H1 (cell line): ENCODE data around the gene FANCI. TPM values are rescaled to one million over a fixed set of nuclear protein-coding genes. Genes with fewer than 3 reads are reported as not detected.
A peak's percentile ranks its signal among the peaks of the same experiment; 100 is the strongest.

Experiments
- CTCF ChIA-PET: fragments of 300-600 bp; sonication (Branson Sonifier 250); formaldehyde crosslinking; loops from one replicate; lab custom pipeline; 2021; ENCODE audit not compliant: partially characterized antibody; lab: Charles Lee
- POLR2A ChIA-PET: fragments of 300-600 bp; sonication (Branson Sonifier 250); formaldehyde crosslinking; loops from one replicate; lab custom pipeline; 2021; ENCODE audit warnings: inconsistent platforms; ENCODE audit not compliant: partially characterized antibody; lab: Charles Lee
- DNase-seq, 2 experiments: peaks; one replicate each; pipeline versions ENCODE4 v3.0.0 to v3.0.0-alpha.2; 2010 to 2022; ENCODE audit warnings: low spot score in 2 of 2, low read depth in 1 of 2, mixed read lengths in 1 of 2
- FAIRE-seq: peaks from 2 replicates; lab custom pipeline; 2011; peaks lifted over from hg19 to GRCh38; lab: Jason Lieb, UNC
- H2AFZ ChIP-seq: 2 replicates; pipeline ENCODE4 v1.8.1; 2012; ENCODE audit warnings: low read length, inconsistent platforms
- H2AK5ac ChIP-seq: 2 replicates; pipeline ENCODE4 v1.6.1; 2013; ENCODE audit warnings: low read depth, low read length
- H2BK120ac ChIP-seq: replicated peaks from 2 replicates; pipeline ENCODE3; 2013; ENCODE audit warnings: low read depth, low read length, inconsistent platforms
- H2BK12ac ChIP-seq: 2 replicates; pipeline ENCODE4 v1.6.1; 2013; ENCODE audit warnings: low read depth, low read length
- H2BK15ac ChIP-seq: 2 replicates; pipeline ENCODE4 v1.6.1; 2013; ENCODE audit warnings: low read length
- H2BK20ac ChIP-seq: 2 replicates; pipeline ENCODE4 v1.6.1; 2013; ENCODE audit warnings: low read length
- H2BK5ac ChIP-seq: 2 replicates; pipeline ENCODE4 v1.6.1; 2013; ENCODE audit warnings: low read depth, low read length
- H3K14ac ChIP-seq: 2 replicates; pipeline ENCODE4 v1.6.1; 2013; ENCODE audit warnings: inconsistent platforms; ENCODE audit not compliant: insufficient read length
- H3K18ac ChIP-seq: 2 replicates; pipeline ENCODE4 v1.6.1; 2013; ENCODE audit warnings: low read length; ENCODE audit errors: extremely low read depth
- H3K23ac ChIP-seq: 2 replicates; pipeline ENCODE4 v1.6.1; 2013; ENCODE audit warnings: inconsistent platforms; ENCODE audit not compliant: insufficient read length
- H3K23me2 ChIP-seq: 2 replicates; pipeline ENCODE4 v1.6.1; 2013; ENCODE audit warnings: low read depth, low read length
- H3K27ac ChIP-seq: 2 replicates; pipeline ENCODE4 v1.6.1; 2011; ENCODE audit warnings: low read depth, low read length, inconsistent platforms
- H3K27me3 ChIP-seq, 4 experiments: replicated peaks in 1 of 4; 1 replicate in 1 of 4; 2 replicates in 3 of 4; pipeline versions ENCODE4 v1.6.1 to v1.8.1; 2011 to 2013; ENCODE audit warnings: low read length in 3 of 4, mild to moderate bottlenecking in 3 of 4, inconsistent platforms in 2 of 4, mixed read lengths in 2 of 4, moderate library complexity in 1 of 4; ENCODE audit not compliant: control insufficient read depth in 3 of 4, insufficient read depth in 3 of 4; ENCODE audit errors: extremely low read depth in 1 of 4
- H3K36me3 ChIP-seq, 4 experiments: 2 replicates each; pipeline versions ENCODE4 v1.6.1 to v1.8.1; 2011 to 2013; ENCODE audit warnings: mild to moderate bottlenecking in 4 of 4, low read length in 3 of 4, moderate library complexity in 2 of 4, control low read depth in 1 of 4, inconsistent platforms in 1 of 4; ENCODE audit not compliant: insufficient read depth in 4 of 4, control insufficient read depth in 2 of 4
- H3K4ac ChIP-seq: replicated peaks from 2 replicates; pipeline ENCODE3; 2013; ENCODE audit warnings: low read length, low read depth, mixed read lengths, inconsistent platforms; ENCODE audit not compliant: insufficient read length
- H3K4me1 ChIP-seq, 4 experiments: replicated peaks in 1 of 4; 1 replicate in 1 of 4; 2 replicates in 3 of 4; pipeline versions ENCODE4 v1.6.1 to v1.8.1; 2011 to 2013; ENCODE audit warnings: low read length in 3 of 4, inconsistent platforms in 2 of 4, mixed read lengths in 1 of 4; ENCODE audit not compliant: insufficient read depth in 4 of 4, control insufficient read depth in 3 of 4
- H3K4me2 ChIP-seq, 2 experiments: 2 replicates each; pipeline versions ENCODE4 v1.6.1 to v1.8.1; 2011 to 2013; ENCODE audit warnings: low read depth in 2 of 2, low read length in 2 of 2, control low read depth in 1 of 2, inconsistent platforms in 1 of 2, mild to moderate bottlenecking in 1 of 2; ENCODE audit not compliant: insufficient read depth in 1 of 2
- H3K4me3 ChIP-seq, 4 experiments: fragments of 200-600, 300-600 bp in 1 of 4; sonication (generic), shearing (Covaris generic), sonication (Bioruptor Twin) in 1 of 4; 2 replicates each; pipeline versions ENCODE4 v1.5.1 to v1.8.1; 2011 to 2016; ENCODE audit warnings: low read length in 4 of 4, low read depth in 3 of 4, control low read depth in 2 of 4, inconsistent platforms in 2 of 4, mild to moderate bottlenecking in 2 of 4, mixed read lengths in 1 of 4, moderate library complexity in 1 of 4; ENCODE audit not compliant: insufficient read depth in 2 of 4; ENCODE audit errors: extremely low read depth in 1 of 4
- H3K56ac ChIP-seq: replicated peaks from 2 replicates; pipeline ENCODE3; 2013; ENCODE audit warnings: low read depth, mild to moderate bottlenecking, mixed read lengths, low read length, inconsistent platforms; ENCODE audit not compliant: insufficient read length
- H3K79me1 ChIP-seq: 2 replicates; pipeline ENCODE4 v1.6.1; 2013; ENCODE audit warnings: low read depth, low read length, control low read depth
- H3K79me2 ChIP-seq, 2 experiments: 2 replicates each; pipeline versions ENCODE4 v1.6.1 to v1.8.1; 2012 to 2013; ENCODE audit warnings: low read length in 2 of 2, mild to moderate bottlenecking in 2 of 2, inconsistent platforms in 1 of 2; ENCODE audit not compliant: insufficient read depth in 2 of 2, control insufficient read depth in 1 of 2
- H3K9ac ChIP-seq, 4 experiments: replicated peaks in 1 of 4; 1 replicate in 1 of 4; 2 replicates in 3 of 4; pipeline versions ENCODE4 v1.6.1 to v1.8.1; 2011 to 2013; ENCODE audit warnings: low read depth in 3 of 4, low read length in 3 of 4, control low read depth in 2 of 4, mild to moderate bottlenecking in 2 of 4, moderate library complexity in 2 of 4, inconsistent platforms in 1 of 4; ENCODE audit errors: extremely low read depth in 1 of 4
- H3K9me3 ChIP-seq, 2 experiments: 2 replicates each; pipeline versions ENCODE4 v1.6.1 to v1.8.1; 2012 to 2013; ENCODE audit warnings: mild to moderate bottlenecking in 2 of 2, moderate library complexity in 2 of 2, control low read depth in 1 of 2, inconsistent platforms in 1 of 2, low read depth in 1 of 2, low read length in 1 of 2, mixed read lengths in 1 of 2; ENCODE audit not compliant: insufficient read depth in 2 of 2
- H4K20me1 ChIP-seq, 2 experiments: replicated peaks in 1 of 2; 2 replicates each; pipeline versions ENCODE3 to v1.8.1; 2011 to 2013; ENCODE audit warnings: inconsistent platforms in 2 of 2, low read length in 2 of 2, mild to moderate bottlenecking in 1 of 2; ENCODE audit not compliant: insufficient read depth in 2 of 2, control insufficient read depth in 1 of 2
- H4K5ac ChIP-seq: 2 replicates; pipeline ENCODE4 v1.6.1; 2013; ENCODE audit warnings: low read length, low read depth, mixed read lengths, inconsistent platforms; ENCODE audit not compliant: insufficient read length
- H4K8ac ChIP-seq: 2 replicates; pipeline ENCODE4 v1.8.0; 2013; ENCODE audit warnings: mild to moderate bottlenecking, moderate library complexity, low read length, inconsistent platforms; ENCODE audit not compliant: insufficient read depth; ENCODE audit errors: extremely low read depth
- H4K91ac ChIP-seq: replicated peaks from 2 replicates; pipeline ENCODE3; 2013; ENCODE audit warnings: low read length, mixed read lengths, inconsistent platforms; ENCODE audit not compliant: insufficient read length
- HDAC2 ChIP-seq, 2 experiments: fragments of 300-600 bp in 1 of 2; sonication (generic) in 1 of 2; IDR thresholded peaks; 2 replicates each; pipeline ENCODE4 v1.6.1; 2011 to 2012; ENCODE audit warnings: low read depth in 2 of 2, low read length in 2 of 2, mild to moderate bottlenecking in 2 of 2, moderate library complexity in 2 of 2, borderline replicate concordance in 1 of 2, inconsistent platforms in 1 of 2
- KDM5A ChIP-seq: fragments of 200-600 bp; IDR thresholded peaks from 2 replicates; pipeline ENCODE4 v1.7.1; 2012; ENCODE audit warnings: mild to moderate bottlenecking, low read length, inconsistent platforms, mixed read lengths
- RAD21 ChIP-seq, 2 experiments: IDR thresholded peaks in 1 of 2; conservative IDR thresholded peaks in 1 of 2; 2 replicates each; pipeline ENCODE4 v1.6.1; 2011; ENCODE audit warnings: low read depth in 2 of 2, low read length in 2 of 2, improper control_type of control experiment in 1 of 2, inconsistent platforms in 1 of 2, mild to moderate bottlenecking in 1 of 2, moderate library complexity in 1 of 2
- WGBS, 2 experiments: shearing (Covaris generic) in 1 of 2; methylation state at CpG; one replicate each; pipeline versions ENCODE4 v1.1.6 to v1.1.7; 2013 to 2015; ENCODE audit warnings: low lambda C conversion rate in 2 of 2, mixed read lengths in 2 of 2, inconsistent platforms in 1 of 2, low coverage in 1 of 2, missing lambda C conversion rate in 1 of 2; ENCODE audit not compliant: insufficient replicate concordance in 2 of 2, insufficient coverage in 1 of 2, insufficient read length in 1 of 2; ENCODE audit errors: extremely low coverage in 1 of 2, missing lambda C conversion rate in 1 of 2; 5-methylcytosine and 5-hydroxymethylcytosine counted together
- long read RNA-seq, 2 experiments: library from RNA in 1 of 2; library from capped mRNA in 1 of 2; stranded (forward); transcript quantifications; one replicate each; pipeline ENCODE4 v2.0.0, GENCODE V29; 2021; ENCODE audit warnings: inconsistent platforms in 1 of 2
- polyA minus RNA-seq, 3 experiments: library from RNA; depleted of rRNA, polyadenylated mRNA; stranded (reverse); fragments of >200 nt; gene quantifications; 1 replicate in 2 of 3; 2 replicates in 1 of 3; pipeline ENCODE4 v1.2.3, GENCODE V29; 2011
- polyA plus RNA-seq, 7 experiments: library from polyadenylated mRNA; depleted of rRNA in 3 of 7; stranded (reverse) in 5 of 7; unstranded in 2 of 7; fragments of >200 nt in 5 of 7; fragments of 200-250 nt in 2 of 7; gene quantifications; 1 replicate in 5 of 7; 2 replicates in 1 of 7; 4 replicates in 1 of 7; pipeline versions ENCODE4 v1.2.1 to v1.2.3, GENCODE V29; 2011 to 2013; ENCODE audit warnings: missing spikeins in 2 of 7, mixed read lengths in 2 of 7
- total RNA-seq: library from RNA; stranded (reverse); fragmentation: NEBNext Ultra II Directional; extraction: Animal tissue kit (Norgen Biotek cat#: 25700); gene quantifications from 2 replicates; pipeline ENCODE4 v1.2.1, GENCODE V29; 2021

FANCI gene
- total RNA-seq (115 and 117 TPM in 2 replicates), polyA plus RNA-seq (2011; rRNA removed) (14.2 and 37.8 TPM in 2 replicates), polyA minus RNA-seq (2011; rRNA and poly(A)+ RNA removed) (59.8 and 114 TPM in 2 replicates)
- 34.8 TPM for polyA plus RNA-seq (2011; cell fraction: cytosol; rRNA removed)
- polyA plus RNA-seq (2011; cell fraction: nucleus; rRNA removed): 31.9 TPM
- polyA plus RNA-seq (2012, experiment 1 of 2): 58.4 to 115 TPM (median 69.8 TPM) in 4 replicates
- 3.9 TPM for polyA plus RNA-seq (2012, experiment 2 of 2)
- 42.6 TPM for polyA plus RNA-seq (2013, experiment 1 of 2)
- polyA plus RNA-seq (2013, experiment 2 of 2): 44.3 TPM
- 32.1 TPM for polyA minus RNA-seq (2011; cell fraction: cytosol; rRNA and poly(A)+ RNA removed)
- 85.2 TPM for polyA minus RNA-seq (2011; cell fraction: nucleus; rRNA and poly(A)+ RNA removed)
- long read RNA-seq, experiment 1, full-length matches to known transcripts: 1 of 31 reads
- long read RNA-seq, experiment 1, partial matches to known transcripts: 15 of 31 reads
- long read RNA-seq, experiment 1, other reads (novel, unspliced or antisense): 15 of 31 reads
- long read RNA-seq, experiment 2, partial matches to known transcripts: 8 of 23 reads
- long read RNA-seq, experiment 2, other reads (novel, unspliced or antisense): 15 of 23 reads

DNA sequence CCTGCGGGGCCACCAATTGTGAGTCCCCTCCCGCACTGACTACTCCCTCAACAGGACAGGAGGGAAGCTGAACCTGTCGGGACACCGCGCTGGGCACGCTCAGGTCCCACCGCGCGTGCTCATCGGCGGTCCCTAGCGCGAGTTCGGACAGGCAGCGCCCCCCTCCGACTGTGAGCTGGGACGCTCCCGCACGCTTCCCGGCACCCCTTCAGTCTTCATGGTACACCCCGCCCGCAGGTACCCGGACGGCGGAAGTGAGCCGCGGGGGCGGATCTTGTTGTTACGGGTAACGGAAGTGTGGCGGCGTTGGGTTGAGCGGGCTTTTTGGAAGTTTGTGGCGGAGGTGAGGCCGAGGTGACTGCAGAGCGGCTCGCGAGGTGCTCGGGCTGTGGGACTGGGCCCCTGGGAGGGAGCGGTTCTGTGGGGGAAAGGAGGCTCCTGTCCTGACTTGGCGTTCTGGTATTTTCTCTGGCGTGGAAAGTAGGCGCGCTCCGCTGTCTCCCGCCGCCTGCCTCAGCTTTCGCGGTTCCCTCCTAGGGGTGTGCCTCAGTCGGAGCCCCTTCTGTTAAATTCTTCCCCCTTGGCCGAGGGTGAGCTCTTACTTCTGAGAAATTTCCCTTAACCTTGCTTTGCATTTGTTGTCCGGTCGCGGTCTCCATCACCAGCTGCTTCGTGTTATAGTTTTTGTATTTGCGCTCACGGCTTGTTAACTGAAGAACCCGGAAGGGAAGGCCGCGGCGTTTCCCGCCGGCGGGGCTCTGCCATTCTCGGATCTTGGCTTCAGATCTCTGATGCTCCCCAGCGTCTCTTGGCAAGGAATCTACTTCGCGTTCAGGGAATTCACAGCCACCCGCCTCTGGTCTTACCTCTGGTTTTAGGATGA is at the start of gene FANCI:
Gene FANCI (plus strand): TSS at position 289 of the 883 bp plus-strand sequence. CDS start 3,669 bp downstream, outside the sequence.
- Histone ChIP-seq H3K4me3 (peak within 1 kb of the TSS; percentile 79 to 96 (median 94)), H2BK20ac (0 out of 2 replicates have a peak within 1 kb of the TSS, but pooled peaks have one; percentile 32), H2AFZ (peak within 1 kb of the TSS; percentile 86), H2BK5ac (peak within 1 kb of the TSS; percentile 46; the same call in 1 of the 2 replicates), H2BK15ac (no peak within 1 kb of the TSS), H4K8ac (peak within 1 kb of the TSS; percentile 71; the same call in 1 of the 2 replicates), H2BK120ac (peak within 1 kb of the TSS; percentile 16), H3K79me2 (peaks cover 4 to 36% of the 10 kb centered on the region in 2 experiments; a peak in 3 of 4 replicates), H3K27ac (peak within 1 kb of the TSS; percentile 30), H4K91ac (peak within 1 kb of the TSS; percentile 22), H3K18ac (peak within 1 kb of the TSS; percentile 36; the same call in 1 of the 2 replicates), H4K20me1 (peaks cover 0 to 3% of the 10 kb centered on the region in 2 experiments), H3K9me3 (0 out of 4 replicates have a peak, but pooled peaks cover 0 to 4% of the 10 kb centered on the region in 2 experiments), H3K36me3 (peaks cover 4 to 18% (median 16%) of the 10 kb centered on the region in 4 experiments; a peak in 6 of 8 replicates), H3K23ac (no peak within 1 kb of the TSS), H2AK5ac (no peak within 1 kb of the TSS), H3K27me3 (peaks cover 0 to 2% (median 0%) of the 10 kb centered on the region in 4 experiments; a peak in 3 of 7 replicates), H3K23me2 (no peaks in the 10 kb centered on the region; the same call in 1 of the 2 replicates), H4K5ac (peak within 1 kb of the TSS; percentile 63), H3K14ac (no peak within 1 kb of the TSS), H3K79me1 (peaks cover 3% of the 10 kb centered on the region; the same call in 1 of the 2 replicates), H3K56ac (peak within 1 kb of the TSS; percentile 56), H3K9ac (peak within 1 kb of the TSS; percentile 65 to 97 (median 79)), H3K4ac (peak within 1 kb of the TSS; percentile 13), H3K4me1 (peaks cover 0 to 9% (median 3%) of the 10 kb centered on the region in 4 experiments; a peak in 5 of 7 replicates), H3K4me2 (peak within 1 kb of the TSS; percentile 63 to 89), H2BK12ac (no peak within 1 kb of the TSS; the same call in 1 of the 2 replicates)
- 1% methylated on average over 60 of the region's 69 CpGs; no CpG with 5 or more reads in 1 of the 2 experiments for WGBS, 2 experiments
- POLR2A ChIA-PET: interaction anchor here (0.8 to 1.6 kb wide), 7 partner anchors 9 to 217 kb away, joined by 3 to 5 read pairs (median 4); no protein-coding TSS in a partner anchor
- CTCF ChIA-PET: interaction anchor here (0.6 to 3.4 kb wide), 18 partner anchors 9 to 779 kb away, joined by 3 to 27 read pairs (median 4); no protein-coding TSS in a partner anchor
- DNase-seq: peak; percentile 89 to 97
- FAIRE-seq: no peak
- TF ChIP-seq KDM5A (0 out of 2 replicates have a peak, but pooled peaks have one; percentile 40), HDAC2 (IDR thresholded peaks at IDR 0.05; ENCODE audit: borderline replicate concordance in 1 of 2, low read depth in 2 of 2, low read length in 2 of 2) (peak in 1 of 2 experiments; percentile 93; a peak in 1 of 4 replicates), RAD21 (IDR thresholded peaks at IDR 0.05 in 1 of 2, conservative IDR thresholded peaks at IDR 0.05 in 1 of 2; ENCODE audit: low read depth in 2 of 2, low read length in 2 of 2) (peak; percentile 62 to 65)
